ENCODE measurements around the gene PCK1.

- TF ChIP-seq EZH2phosphoT487 (IDR thresholded peaks at IDR 0.05; ENCODE audit: low read depth) (no peak), CTCF (IDR thresholded peaks at IDR 0.05; ENCODE audit: low read depth, low read length) (no peak)
These were observed 21.1 kb downstream of the PCK1 start for GRCh38 chr20:57582029-57582378.

Measured in OCI-LY3 (cell line).